HG03439 (cell line): ENCODE results near the gene SLC12A4.
"Not testable (repeated sequence)": the region's sequence is repeated elsewhere in the genome, so short reads cannot be mapped to it uniquely, and the experiment has no call there.

ENCODE experiments used
- ATAC-seq: cut with Tn5 transposase; IDR thresholded peaks from one replicate; pipeline ENCODE4 v1.9.1; 2021; ENCODE audit warnings: mild to moderate bottlenecking, moderate library complexity; ENCODE audit not compliant: unreplicated experiment

Gene SLC12A4

GRCh38 chr16:67942510-67943255 lies 25.8 kb downstream of the SLC12A4 start:
- no peak for ATAC-seq

GRCh38 chr16:67942200-67942509 lies 26.3 kb downstream of the SLC12A4 start:
- ATAC-seq: no peak

- no peak for ATAC-seq
Observed at GRCh38 chr16:67941469-67942199, 26.8 kb downstream of the SLC12A4 start.

- ATAC-seq: no peak
Observed at GRCh38 chr16:67940446-67941089, 27.9 kb downstream of the SLC12A4 start.

GRCh38 chr16:67939507-67940445 lies 28.7 kb downstream of the SLC12A4 start:
- ATAC-seq: no peak

GRCh38 chr16:67937713-67938112 lies 30.7 kb downstream of the SLC12A4 start:
- not testable (repeated sequence) for ATAC-seq

GRCh38 chr16:67936880-67937605 lies 31.4 kb downstream of the SLC12A4 start:
- peak; percentile 46 for ATAC-seq

- peak; percentile 3 for ATAC-seq
Observed at GRCh38 chr16:67936124-67936879, 32.1 kb downstream of the SLC12A4 start, which contains the start of gene PSMB10. TSS of gene PSMB10 (minus strand) at chr16:67936850. CDS start at chr16:67936749, 101 bp downstream.

GRCh38 chr16:67935402-67936123 lies 32.9 kb downstream of the SLC12A4 start:
- ATAC-seq: peak; percentile 84

GRCh38 chr16:67935101-67935401 lies 33.4 kb downstream of the SLC12A4 start:
- ATAC-seq: no peak

- ATAC-seq: no peak
Observed at GRCh38 chr16:67934306-67935100, 33.9 kb downstream of the SLC12A4 start.

GRCh38 chr16:67933805-67934204 lies 34.6 kb downstream of the SLC12A4 start:
- no peak for ATAC-seq

GRCh38 chr16:67932462-67932840 lies 36.0 kb downstream of the SLC12A4 start:
- no peak for ATAC-seq

GRCh38 chr16:67931712-67932461 lies 36.5 kb downstream of the SLC12A4 start, which contains the start of gene CTRL:
TSS of gene CTRL (minus strand) at chr16:67931862. CDS start at chr16:67931852, 10 bp downstream.
- no peak for ATAC-seq

- no peak for ATAC-seq
Observed at GRCh38 chr16:67930678-67931211, 37.7 kb downstream of the SLC12A4 start.

- no peak for ATAC-seq
Observed at GRCh38 chr16:67930191-67930590, 38.2 kb downstream of the SLC12A4 start.
